ENCODE data around the gene DOCK1.

DOCK1 gene

DNA sequence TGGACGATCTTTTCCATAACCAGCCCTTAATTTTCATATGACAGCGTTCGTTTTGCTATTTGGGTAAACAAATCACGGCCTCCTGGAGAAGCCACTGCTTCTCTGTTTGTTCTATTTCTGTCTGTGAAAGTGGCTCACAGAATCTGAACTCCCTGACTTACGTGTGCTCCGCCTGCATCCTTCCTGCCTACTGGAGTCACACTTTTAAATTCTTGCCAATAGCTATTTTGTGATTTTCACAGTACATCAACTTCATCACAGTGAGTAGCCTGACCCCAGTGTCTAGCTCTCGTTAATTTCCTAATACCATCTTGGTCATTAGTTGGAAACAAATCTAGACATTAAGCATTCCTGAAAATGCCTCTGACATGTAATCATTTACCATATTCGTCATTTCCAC lies 594.9 kb downstream of the DOCK1 start:
- no peak for DNase-seq

All from stimulated activated CD8-positive, alpha-beta memory T cell treated with anti-CD3 and anti-CD28 coated beads, Interleukin-4, amount 100 ng/mL, for 48 hours (primary cell).